Breast epithelium (tissue), 4 donors: Measurements from ENCODE around the gene TOX2. TPM values are rescaled to one million over a fixed set of nuclear protein-coding genes. Genes with fewer than 3 reads are reported as not detected.

Experiments
- DNase-seq, 2 donors: peaks; one replicate each; pipeline ENCODE4 v3.0.0-alpha.2; 2019; ENCODE audit warnings: low spot score in 2 of 2
- H3K27ac ChIP-seq, 2 donors: fragments of 200-600 bp; sonication (generic) in 1 of 2; one replicate each; pipeline ENCODE4 v1.5.1; 2016 to 2019; ENCODE audit warnings: mild to moderate bottlenecking in 1 of 2
- H3K27me3 ChIP-seq, 2 donors: fragments of 200-600 bp; sonication (generic) in 1 of 2; one replicate each; pipeline versions ENCODE4 v1.5.1 to v1.6.0; 2017 to 2019; ENCODE audit warnings: control low read depth in 1 of 2, mild to moderate bottlenecking in 1 of 2
- H3K36me3 ChIP-seq: fragments of 200-600 bp; one replicate; pipeline ENCODE4 v1.5.1; 2019
- H3K4me1 ChIP-seq, 2 donors: fragments of 200-600 bp; sonication (generic); one replicate each; pipeline ENCODE4 v1.5.1; 2016 to 2019; ENCODE audit warnings: control low read depth in 1 of 2
- H3K4me3 ChIP-seq, 3 donors: fragments of 200-600 bp; sonication (generic); 1 replicate in 2 of 3; 2 replicates in 1 of 3; pipeline ENCODE4 v1.5.1; 2016 to 2019; ENCODE audit warnings: mild to moderate bottlenecking in 3 of 3, moderate library complexity in 2 of 3
- H3K9me3 ChIP-seq, 2 donors: fragments of 200-600 bp; sonication (generic) in 1 of 2; one replicate each; pipeline ENCODE4 v1.5.1; 2016 to 2019; ENCODE audit warnings: control low read depth in 1 of 2
- CTCF ChIP-seq, 3 donors: fragments of 450-650 bp; IDR thresholded peaks; one replicate each; pipeline ENCODE4 v1.5.1; 2016 to 2017; ENCODE audit warnings: antibody characterized with exemption in 3 of 3, mild to moderate bottlenecking in 3 of 3, moderate library complexity in 3 of 3
- POLR2A ChIP-seq: fragments of 450-650 bp; IDR thresholded peaks from one replicate; pipeline ENCODE4 v1.6.1; 2016; ENCODE audit warnings: antibody characterized with exemption, mild to moderate bottlenecking, moderate library complexity
- POLR2AphosphoS5 ChIP-seq, 3 donors: sonication (generic); formaldehyde crosslinking; IDR thresholded peaks; one replicate each; pipeline ENCODE4 v1.6.1; 2017; ENCODE audit warnings: antibody characterized with exemption in 3 of 3
- intact Hi-C: fragments of 100-400 bp; cut with DNase I; formaldehyde crosslinking; loops from one replicate; pipeline ENCODE4 v1.15.1; 2023; ENCODE audit warnings: low total_unique reads
- total RNA-seq, 3 donors: library from RNA; depleted of rRNA; stranded (reverse); fragments of >200 nt; gene quantifications; one replicate each; pipeline ENCODE4 v1.1.0, GENCODE V29; 2016

TOX2 gene
- total RNA-seq, 3 donors from 2014 or later = 0.44 to 7.4 (median 0.66) TPM

GRCh38 chr20:44064501-44065400 lies 150.1 kb downstream of the TOX2 start:
- H3K27ac ChIP-seq = no peak overlapping the region
- intact Hi-C loops = no loop called here
- no peaks in the 10 kb centered on the region for H3K36me3 ChIP-seq
- peak; percentile 12 to 47 for DNase-seq
- H3K9me3 ChIP-seq = no peaks in the 10 kb centered on the region
- peaks cover 0 to 5% of the 10 kb centered on the region in 2 donors for H3K27me3 ChIP-seq
- no peak overlapping the region for H3K4me3 ChIP-seq
- no peaks in the 10 kb centered on the region for H3K4me1 ChIP-seq
- TF ChIP-seq CTCF (IDR thresholded peaks at IDR 0.05) = no peak
- no peak for TF ChIP-seq POLR2A
- TF ChIP-seq POLR2AphosphoS5 (IDR thresholded peaks at IDR 0.05) = no peak

- DNase-seq = peak in 1 of 2 donors; percentile 1
- no peak for TF ChIP-seq POLR2AphosphoS5 (IDR thresholded peaks at IDR 0.05)
- TF ChIP-seq CTCF (IDR thresholded peaks at IDR 0.05) = no peak
- TF ChIP-seq POLR2A = no peak
- Histone ChIP-seq H3K27me3 (peaks cover 0 to 7% of the 10 kb centered on the region in 2 donors), H3K27ac (no peak overlapping the region), H3K4me3 (no peak overlapping the region), H3K36me3 (no peaks in the 10 kb centered on the region), H3K4me1 (no peaks in the 10 kb centered on the region), H3K9me3 (no peaks in the 10 kb centered on the region)
- intact Hi-C loops = no loop called here
Observed at GRCh38 chr20:44065401-44066340, 151.0 kb downstream of the TOX2 start.

- Histone ChIP-seq H3K27ac (no peak overlapping the region), H3K4me1 (no peaks in the 10 kb centered on the region), H3K27me3 (peaks cover 0 to 15% of the 10 kb centered on the region in 2 donors), H3K9me3 (no peaks in the 10 kb centered on the region), H3K36me3 (no peaks in the 10 kb centered on the region), H3K4me3 (no peak overlapping the region)
- DNase-seq = peak in 1 of 2 donors; percentile 9
- TF ChIP-seq CTCF (IDR thresholded peaks at IDR 0.05) (no peak), POLR2AphosphoS5 (IDR thresholded peaks at IDR 0.05) (no peak), POLR2A (no peak)
- intact Hi-C loops = no loop called here
Observed at GRCh38 chr20:44066645-44067606, 152.3 kb downstream of the TOX2 start.

GRCh38 chr20:44067650-44068081 lies 153.0 kb downstream of the TOX2 start:
- H3K4me3 ChIP-seq = no peak overlapping the region
- no peaks in the 10 kb centered on the region for H3K36me3 ChIP-seq
- TF ChIP-seq POLR2A (no peak), CTCF (IDR thresholded peaks at IDR 0.05) (no peak), POLR2AphosphoS5 (IDR thresholded peaks at IDR 0.05) (no peak)
- H3K4me1 ChIP-seq = no peaks in the 10 kb centered on the region
- DNase-seq = peak; percentile 11 to 33
- no peak overlapping the region for H3K27ac ChIP-seq
- no peaks in the 10 kb centered on the region for H3K9me3 ChIP-seq
- intact Hi-C loops = no loop called here
- H3K27me3 ChIP-seq = peaks cover 0 to 17% of the 10 kb centered on the region in 2 donors
